Measurements from ENCODE around the gene WNT10A.

The WNT10A gene

GRCh38 chr2:218897394-218898108, 16.9 kb downstream of the WNT10A start:
- Histone ChIP-seq H3K4me1 (ENCODE audit: insufficient read depth, poor library complexity, severe bottlenecking) (peaks cover 37% of the 10 kb centered on the region), H3K9me3 (ENCODE audit: severe bottlenecking) (no peaks in the 10 kb centered on the region), H3K4me3 (ENCODE audit: severe bottlenecking) (no peak overlapping the region), H3K36me3 (ENCODE audit: low read depth) (no peaks in the 10 kb centered on the region), H3K27me3 (ENCODE audit: insufficient read depth, poor library complexity, severe bottlenecking) (no peaks in the 10 kb centered on the region), H3K27ac (ENCODE audit: poor library complexity, severe bottlenecking) (peak overlapping the region; percentile 72)
- ATAC-seq (ENCODE audit: low read depth): no peak; the same call in 2 of the 3 replicates
- TF ChIP-seq CTCF (IDR thresholded peaks at IDR 0.05; ENCODE audit: poor library complexity, severe bottlenecking): no peak
- DNase-seq (ENCODE audit: low spot score): no peak

- no peaks in the 10 kb centered on the region for H3K36me3 ChIP-seq (ENCODE audit: low read depth)
- peaks cover 35% of the 10 kb centered on the region for H3K4me1 ChIP-seq (ENCODE audit: insufficient read depth, poor library complexity, severe bottlenecking)
- peak; percentile 96 for TF ChIP-seq CTCF (IDR thresholded peaks at IDR 0.05; ENCODE audit: poor library complexity, severe bottlenecking)
- no peaks in the 10 kb centered on the region for H3K27me3 ChIP-seq (ENCODE audit: insufficient read depth, poor library complexity, severe bottlenecking)
- no peak overlapping the region for H3K4me3 ChIP-seq (ENCODE audit: severe bottlenecking)
- no peaks in the 10 kb centered on the region for H3K9me3 ChIP-seq (ENCODE audit: severe bottlenecking)
- DNase-seq (ENCODE audit: low spot score): no peak
- ATAC-seq (ENCODE audit: low read depth): peak; percentile 24
- peak overlapping the region; percentile 72 for H3K27ac ChIP-seq (ENCODE audit: poor library complexity, severe bottlenecking)
These were observed 17.6 kb downstream of the WNT10A start for GRCh38 chr2:218898109-218898878.

- no peak for ATAC-seq (ENCODE audit: low read depth)
- no peak for TF ChIP-seq CTCF (IDR thresholded peaks at IDR 0.05; ENCODE audit: poor library complexity, severe bottlenecking)
- peaks cover 26% of the 10 kb centered on the region for H3K4me1 ChIP-seq (ENCODE audit: insufficient read depth, poor library complexity, severe bottlenecking)
- H3K36me3 ChIP-seq (ENCODE audit: low read depth): no peaks in the 10 kb centered on the region
- H3K27me3 ChIP-seq (ENCODE audit: insufficient read depth, poor library complexity, severe bottlenecking): no peaks in the 10 kb centered on the region
- H3K4me3 ChIP-seq (ENCODE audit: severe bottlenecking): no peak overlapping the region
- no peaks in the 10 kb centered on the region for H3K9me3 ChIP-seq (ENCODE audit: severe bottlenecking)
- DNase-seq (ENCODE audit: low spot score): no peak
- no peak overlapping the region for H3K27ac ChIP-seq (ENCODE audit: poor library complexity, severe bottlenecking)
These were observed 18.5 kb downstream of the WNT10A start for GRCh38 chr2:218899147-218899546.

DNA sequence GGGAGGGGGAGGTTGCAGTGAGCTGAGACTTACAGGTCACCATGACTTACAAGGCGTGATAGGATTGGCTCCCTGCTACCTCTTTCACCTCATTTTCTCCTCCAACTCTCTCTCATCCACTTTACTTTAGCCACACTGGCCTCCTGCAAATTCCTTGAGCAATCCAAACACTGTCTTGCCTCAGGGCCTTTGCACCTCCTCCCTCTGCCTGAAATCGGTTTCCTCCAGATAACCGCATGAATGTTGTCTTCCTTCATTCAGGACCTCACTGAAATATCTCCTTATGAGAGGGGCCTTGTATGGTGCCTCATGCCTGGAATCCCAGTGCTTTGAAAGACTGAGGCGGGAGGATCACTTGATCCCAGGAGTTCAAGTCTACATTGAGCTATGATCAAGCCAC, 21.8 kb downstream of the WNT10A start:
- Histone ChIP-seq H3K4me1 (ENCODE audit: insufficient read depth, poor library complexity, severe bottlenecking) (no peaks in the 10 kb centered on the region), H3K4me3 (ENCODE audit: severe bottlenecking) (no peak overlapping the region), H3K9me3 (ENCODE audit: severe bottlenecking) (no peaks in the 10 kb centered on the region), H3K36me3 (ENCODE audit: low read depth) (no peaks in the 10 kb centered on the region), H3K27me3 (ENCODE audit: insufficient read depth, poor library complexity, severe bottlenecking) (no peaks in the 10 kb centered on the region), H3K27ac (ENCODE audit: poor library complexity, severe bottlenecking) (no peak overlapping the region)
- no peak for TF ChIP-seq CTCF (IDR thresholded peaks at IDR 0.05; ENCODE audit: poor library complexity, severe bottlenecking)
- DNase-seq (ENCODE audit: low spot score) (no peak), ATAC-seq (ENCODE audit: low read depth) (no peak)

- Histone ChIP-seq H3K27ac (ENCODE audit: poor library complexity, severe bottlenecking) (no peak overlapping the region), H3K36me3 (ENCODE audit: low read depth) (no peaks in the 10 kb centered on the region), H3K9me3 (ENCODE audit: severe bottlenecking) (no peaks in the 10 kb centered on the region), H3K4me3 (ENCODE audit: severe bottlenecking) (no peak overlapping the region), H3K27me3 (ENCODE audit: insufficient read depth, poor library complexity, severe bottlenecking) (no peaks in the 10 kb centered on the region), H3K4me1 (ENCODE audit: insufficient read depth, poor library complexity, severe bottlenecking) (no peaks in the 10 kb centered on the region)
- no peak for TF ChIP-seq CTCF (IDR thresholded peaks at IDR 0.05; ENCODE audit: poor library complexity, severe bottlenecking)
- DNase-seq (ENCODE audit: low spot score): no peak
- no peak for ATAC-seq (ENCODE audit: low read depth)
These were observed 23.5 kb downstream of the WNT10A start for GRCh38 chr2:218904176-218904575.

Measured in RWPE2 (cell line).